Measurements from ENCODE around the gene PCDHA1.

The PCDHA1 gene

GRCh38 chr5:140986117-140986521 lies 200.2 kb downstream of the PCDHA1 start:
- no peak for DNase-seq (ENCODE audit: low read depth in 1 of 2, low spot score in 1 of 2)

GRCh38 chr5:140988100-140988499 lies 202.2 kb downstream of the PCDHA1 start:
- no peak for DNase-seq (ENCODE audit: low read depth in 1 of 2, low spot score in 1 of 2)

- DNase-seq (ENCODE audit: low read depth in 1 of 2, low spot score in 1 of 2): no peak
Measured at GRCh38 chr5:140988608-140989007, 202.7 kb downstream of the PCDHA1 start.

GRCh38 chr5:140989254-140990020 lies 203.5 kb downstream of the PCDHA1 start:
- DNase-seq (ENCODE audit: low read depth in 1 of 2, low spot score in 1 of 2): no peak

- no peak for DNase-seq (ENCODE audit: low read depth in 1 of 2, low spot score in 1 of 2)
Measured at GRCh38 chr5:140992828-140993227, 206.9 kb downstream of the PCDHA1 start.

- no peak for DNase-seq (ENCODE audit: low read depth in 1 of 2, low spot score in 1 of 2)
Measured at GRCh38 chr5:140996060-140996459, 210.1 kb downstream of the PCDHA1 start.

GRCh38 chr5:140998921-140999410 lies 213.0 kb downstream of the PCDHA1 start:
- DNase-seq (ENCODE audit: low read depth in 1 of 2, low spot score in 1 of 2): no peak

- no peak for DNase-seq (ENCODE audit: low read depth in 1 of 2, low spot score in 1 of 2)
Measured at GRCh38 chr5:141001446-141001843, 215.5 kb downstream of the PCDHA1 start.

GRCh38 chr5:141001844-141002604 lies 216.1 kb downstream of the PCDHA1 start:
- DNase-seq (ENCODE audit: low read depth in 1 of 2, low spot score in 1 of 2): no peak

GRCh38 chr5:141002605-141002965 lies 216.6 kb downstream of the PCDHA1 start:
- no peak for DNase-seq (ENCODE audit: low read depth in 1 of 2, low spot score in 1 of 2)

- no peak for DNase-seq (ENCODE audit: low read depth in 1 of 2, low spot score in 1 of 2)
Measured at GRCh38 chr5:141003031-141003430, 217.1 kb downstream of the PCDHA1 start.

GRCh38 chr5:141003791-141004611 lies 218.1 kb downstream of the PCDHA1 start:
- DNase-seq (ENCODE audit: low read depth in 1 of 2, low spot score in 1 of 2): no peak

- DNase-seq (ENCODE audit: low read depth in 1 of 2, low spot score in 1 of 2): no peak
Measured at GRCh38 chr5:141007791-141008190, 221.9 kb downstream of the PCDHA1 start.

- DNase-seq (ENCODE audit: low read depth in 1 of 2, low spot score in 1 of 2): no peak
Measured at GRCh38 chr5:141010047-141010793, 224.3 kb downstream of the PCDHA1 start.

- DNase-seq (ENCODE audit: low read depth in 1 of 2, low spot score in 1 of 2): no peak
Measured at GRCh38 chr5:141017943-141018342, 232.0 kb downstream of the PCDHA1 start.

- no peak for DNase-seq (ENCODE audit: low read depth in 1 of 2, low spot score in 1 of 2)
Measured at GRCh38 chr5:141022384-141022783, 236.4 kb downstream of the PCDHA1 start.

- no peak for DNase-seq (ENCODE audit: low read depth in 1 of 2, low spot score in 1 of 2)
Measured at GRCh38 chr5:141031006-141031405, 245.1 kb downstream of the PCDHA1 start.

- DNase-seq (ENCODE audit: low read depth in 1 of 2, low spot score in 1 of 2): no peak
Measured at GRCh38 chr5:141032626-141033025, 246.7 kb downstream of the PCDHA1 start.

- no peak for DNase-seq (ENCODE audit: low read depth in 1 of 2, low spot score in 1 of 2)
Measured at GRCh38 chr5:141039061-141039460, 253.1 kb downstream of the PCDHA1 start.

GRCh38 chr5:141039517-141039916 lies 253.6 kb downstream of the PCDHA1 start:
- no peak for DNase-seq (ENCODE audit: low read depth in 1 of 2, low spot score in 1 of 2)

All from activated CD4-positive, alpha-beta T cell treated with anti-CD3 and anti-CD28 coated beads, Interleukin-2, amount 50 U/mL, for 24 hours (primary cell).